Gastroesophageal sphincter (tissue), 3 donors: ENCODE data around the gene STUM.

Source experiments
- CTCF ChIP-seq, 4 experiments: fragments of 200-600 bp in 2 of 4; fragments of 450-650 bp in 2 of 4; sonication (generic) in 1 of 4; IDR thresholded peaks; one replicate each; pipeline ENCODE4 v1.5.1; 2017 to 2019; ENCODE audit warnings: antibody characterized with exemption in 4 of 4, mild to moderate bottlenecking in 2 of 4, moderate library complexity in 2 of 4
- POLR2A ChIP-seq, 2 donors: fragments of 450-650 bp; IDR thresholded peaks; one replicate each; pipeline ENCODE4 v1.6.1; 2017; ENCODE audit warnings: antibody characterized with exemption in 2 of 2, mild to moderate bottlenecking in 2 of 2, moderate library complexity in 1 of 2

- no peak for TF ChIP-seq CTCF (IDR thresholded peaks at IDR 0.05)
- TF ChIP-seq POLR2A (IDR thresholded peaks at IDR 0.05) = no peak
These were observed 21.6 kb upstream of the STUM start for GRCh38 chr1:226526801-226527595.
